Testis (tissue), 2 donors: ENCODE results near the gene CEP63.

Experiments
- POLR2A ChIP-seq: fragments of 450-650 bp; IDR thresholded peaks from one replicate; pipeline ENCODE4 v1.6.1; 2017; ENCODE audit warnings: antibody characterized with exemption, mild to moderate bottlenecking, moderate library complexity
- TF ChIP-seq, protein P1 (sequence below), 3 experiments: fragments of 450-650 bp in 2 of 3; fragments of 200-600 bp in 1 of 3; sonication (generic) in 1 of 3; IDR thresholded peaks; one replicate each; pipeline ENCODE4 v1.5.1; 2016 to 2019; ENCODE audit warnings: antibody characterized with exemption in 3 of 3, mild to moderate bottlenecking in 2 of 3, moderate library complexity in 1 of 3

DNA sequence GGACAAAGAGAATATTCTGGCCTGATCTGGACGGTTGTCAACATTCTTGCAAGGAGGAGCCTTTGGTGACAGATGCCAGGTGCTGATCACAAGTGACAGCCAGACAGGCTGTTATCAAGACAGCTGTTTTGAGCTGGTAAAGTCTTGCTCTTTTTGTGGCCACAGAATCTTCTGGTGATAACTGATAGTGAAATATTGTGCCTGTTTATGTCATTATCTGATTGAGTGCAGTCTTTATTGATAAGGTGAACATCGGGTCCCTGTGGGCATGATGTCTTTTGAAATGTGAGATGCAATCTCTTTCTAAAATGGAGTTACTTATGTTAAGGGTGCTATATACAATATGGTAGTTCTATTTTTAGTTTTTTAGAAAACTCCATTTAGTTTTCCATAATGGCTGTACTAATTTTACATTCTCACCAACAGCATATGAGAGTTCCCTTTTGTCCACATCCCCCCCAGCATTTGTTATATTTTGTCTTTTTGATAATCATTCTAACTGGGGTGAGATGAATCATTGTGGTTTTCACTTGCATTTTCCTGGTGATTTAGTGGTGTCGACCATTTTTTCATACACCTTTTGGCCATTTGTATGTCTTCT lies 10.7 kb downstream of the CEP63 start:
- TF ChIP-seq, protein P1, sequence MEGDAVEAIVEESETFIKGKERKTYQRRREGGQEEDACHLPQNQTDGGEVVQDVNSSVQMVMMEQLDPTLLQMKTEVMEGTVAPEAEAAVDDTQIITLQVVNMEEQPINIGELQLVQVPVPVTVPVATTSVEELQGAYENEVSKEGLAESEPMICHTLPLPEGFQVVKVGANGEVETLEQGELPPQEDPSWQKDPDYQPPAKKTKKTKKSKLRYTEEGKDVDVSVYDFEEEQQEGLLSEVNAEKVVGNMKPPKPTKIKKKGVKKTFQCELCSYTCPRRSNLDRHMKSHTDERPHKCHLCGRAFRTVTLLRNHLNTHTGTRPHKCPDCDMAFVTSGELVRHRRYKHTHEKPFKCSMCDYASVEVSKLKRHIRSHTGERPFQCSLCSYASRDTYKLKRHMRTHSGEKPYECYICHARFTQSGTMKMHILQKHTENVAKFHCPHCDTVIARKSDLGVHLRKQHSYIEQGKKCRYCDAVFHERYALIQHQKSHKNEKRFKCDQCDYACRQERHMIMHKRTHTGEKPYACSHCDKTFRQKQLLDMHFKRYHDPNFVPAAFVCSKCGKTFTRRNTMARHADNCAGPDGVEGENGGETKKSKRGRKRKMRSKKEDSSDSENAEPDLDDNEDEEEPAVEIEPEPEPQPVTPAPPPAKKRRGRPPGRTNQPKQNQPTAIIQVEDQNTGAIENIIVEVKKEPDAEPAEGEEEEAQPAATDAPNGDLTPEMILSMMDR (IDR thresholded peaks at IDR 0.05): no peak
- no peak for TF ChIP-seq POLR2A
